GM23338 (cell line): ENCODE measurements around the gene SUPV3L1. TPM values are rescaled to one million over a fixed set of nuclear protein-coding genes. Genes with fewer than 3 reads are reported as not detected.

Experiments used
- ATAC-seq: fragments of 200-7000 bp; cut with Tn5 transposase; 3 replicates; pipeline ENCODE4 v1.9.1; 2020
- DNase-seq: peaks from one replicate; pipeline ENCODE4 v3.0.0-alpha.2; 2015; ENCODE audit warnings: low spot score
- H2AFZ ChIP-seq: fragments of 200-600 bp; sonication (generic); 2 replicates; pipeline ENCODE4 v1.8.0; 2016; ENCODE audit warnings: antibody characterized with exemption, mild to moderate bottlenecking, moderate library complexity
- H3F3A ChIP-seq: fragments of 200-600 bp; sonication (generic); replicated peaks from 2 replicates; pipeline ENCODE4 v1.8.0; 2017; ENCODE audit warnings: antibody characterized with exemption, mixed run types, low read depth
- H3K27ac ChIP-seq: fragments of 200-600 bp; sonication (generic); 2 replicates; pipeline ENCODE4 v1.6.1; 2016; ENCODE audit warnings: low read depth
- H3K27me3 ChIP-seq: fragments of 200-600 bp; sonication (generic); 2 replicates; pipeline ENCODE4 v1.8.0; 2016; ENCODE audit warnings: mild to moderate bottlenecking, mixed run types, moderate library complexity; ENCODE audit not compliant: insufficient read depth
- H3K36me3 ChIP-seq: fragments of 200-600 bp; sonication (generic); 2 replicates; pipeline ENCODE4 v1.8.0; 2016; ENCODE audit warnings: mild to moderate bottlenecking; ENCODE audit not compliant: insufficient read depth
- H3K4me1 ChIP-seq: fragments of 200-600 bp; sonication (generic); 2 replicates; pipeline ENCODE4 v1.8.0; 2016; ENCODE audit warnings: mild to moderate bottlenecking, moderate library complexity; ENCODE audit not compliant: insufficient read depth
- H3K4me2 ChIP-seq: fragments of 200-600 bp; sonication (generic); 2 replicates; pipeline ENCODE4 v1.7.1; 2017; ENCODE audit warnings: mixed run types
- H3K4me3 ChIP-seq: fragments of 200-600 bp; sonication (generic); 2 replicates; pipeline ENCODE4 v1.6.1; 2016; ENCODE audit warnings: mixed run types
- H3K79me2 ChIP-seq: fragments of 200-600 bp; sonication (generic); replicated peaks from 2 replicates; pipeline ENCODE4 v1.8.0; 2017; ENCODE audit warnings: mild to moderate bottlenecking; ENCODE audit not compliant: insufficient read depth
- H3K9me2 ChIP-seq: fragments of 200-600 bp; sonication (generic); 2 replicates; pipeline ENCODE4 v1.8.0; 2017; ENCODE audit not compliant: insufficient read depth
- H4K20me1 ChIP-seq: fragments of 200-600 bp; sonication (generic); replicated peaks from 2 replicates; pipeline ENCODE4 v1.8.0; 2017; ENCODE audit warnings: mild to moderate bottlenecking; ENCODE audit not compliant: insufficient read depth
- H3K27ac Mint-ChIP-seq: 2 replicates; pipeline ENCODE4 v1.8.0; 2020; ENCODE audit warnings: inconsistent platforms, mild to moderate bottlenecking, moderate library complexity, mixed read lengths
- H3K27me3 Mint-ChIP-seq: 3 replicates; pipeline ENCODE4 v1.8.0; 2022; ENCODE audit warnings: low read depth, mild to moderate bottlenecking, moderate library complexity, mixed read lengths, inconsistent platforms; ENCODE audit not compliant: insufficient read depth, poor library complexity
- H3K36me3 Mint-ChIP-seq: 3 replicates; pipeline ENCODE4 v1.8.0; 2021; ENCODE audit warnings: low read depth, mild to moderate bottlenecking, inconsistent platforms, moderate library complexity, mixed read lengths
- H3K4me1 Mint-ChIP-seq: 3 replicates; pipeline ENCODE4 v1.8.0; 2020; ENCODE audit warnings: mild to moderate bottlenecking, inconsistent platforms, mixed read lengths
- H3K4me3 Mint-ChIP-seq: 3 replicates; pipeline ENCODE4 v1.8.0; 2021; ENCODE audit warnings: moderate library complexity, mild to moderate bottlenecking, inconsistent platforms, mixed read lengths
- H3K9me3 Mint-ChIP-seq: 3 replicates; pipeline ENCODE4 v1.8.0; 2020; ENCODE audit warnings: moderate library complexity, mild to moderate bottlenecking, inconsistent platforms, mixed read lengths
- CREB1 ChIP-seq: fragments of 250-450 bp; sonication (Bioruptor Pico); IDR thresholded peaks from 2 replicates; pipeline ENCODE4 v1.5.0; 2020; ENCODE audit warnings: low read depth, mild to moderate bottlenecking, moderate library complexity
- ETS1 ChIP-seq: IDR thresholded peaks from 2 replicates; pipeline ENCODE4 v1.6.1; 2016; ENCODE audit warnings: antibody characterized with exemption
- EZH2 ChIP-seq: fragments of 200-600 bp; sonication (generic); IDR thresholded peaks from one replicate; pipeline ENCODE4 v1.8.0; 2017; ENCODE audit warnings: antibody characterized with exemption, mild to moderate bottlenecking, low read depth; ENCODE audit not compliant: unreplicated experiment
- EZH2phosphoT487 ChIP-seq: fragments of 200-600 bp; sonication (generic); IDR thresholded peaks from one replicate; pipeline ENCODE4 v1.8.1; 2018; ENCODE audit warnings: antibody characterized with exemption; ENCODE audit not compliant: unreplicated experiment
- JUNB ChIP-seq: IDR thresholded peaks from one replicate; pipeline ENCODE4 v1.6.1; 2016; ENCODE audit warnings: antibody characterized with exemption; ENCODE audit not compliant: unreplicated experiment
- NANOG ChIP-seq: IDR thresholded peaks from 2 replicates; pipeline ENCODE4 v1.6.1; 2016; ENCODE audit warnings: antibody characterized with exemption, borderline replicate concordance
- POLR2AphosphoS5 ChIP-seq: IDR thresholded peaks from 2 replicates; pipeline ENCODE4 v1.6.1; 2016; ENCODE audit warnings: antibody characterized with exemption, low read depth
- STAT1 ChIP-seq: IDR thresholded peaks from one replicate; pipeline ENCODE4 v1.6.1; 2016; ENCODE audit warnings: antibody characterized with exemption; ENCODE audit not compliant: unreplicated experiment
- ZNF114 ChIP-seq: fragments of 250-450 bp; sonication (Bioruptor Pico); IDR thresholded peaks from 2 replicates; pipeline ENCODE4 v1.5.0; 2020; ENCODE audit warnings: mild to moderate bottlenecking, moderate library complexity
- ZNF331 ChIP-seq: fragments of 250-450 bp; sonication (Bioruptor Pico); IDR thresholded peaks from 2 replicates; pipeline ENCODE4 v1.5.0; 2020; ENCODE audit warnings: low read depth, mild to moderate bottlenecking, moderate library complexity
- polyA plus RNA-seq: library from polyadenylated mRNA; unstranded; fragments of >200 nt; fragmentation: Nextera tagmentation; extraction: Ambion mirVana; gene quantifications from 2 replicates; pipeline ENCODE4 v1.2.1, GENCODE V29; 2016
- total RNA-seq: library from RNA; depleted of rRNA; stranded (reverse); fragments of >200 nt; shearing (Covaris generic); gene quantifications from 2 replicates; pipeline ENCODE4 v1.2.3, GENCODE V29; 2014
- TF ChIP-seq, protein P1 (sequence below): IDR thresholded peaks from one replicate; pipeline ENCODE4 v1.6.1; 2018; ENCODE audit warnings: antibody characterized with exemption; ENCODE audit not compliant: unreplicated experiment
- TF ChIP-seq, protein P2 (sequence below): fragments of 250-450 bp; sonication (Bioruptor Pico); IDR thresholded peaks from 2 replicates; pipeline ENCODE4 v1.5.0; 2020; ENCODE audit warnings: mild to moderate bottlenecking, moderate library complexity
- TF ChIP-seq, protein P3 (sequence below), 2 experiments: fragments of 200-600 bp in 1 of 2; sonication (generic) in 1 of 2; conservative IDR thresholded peaks; 2 replicates each; pipeline versions ENCODE4 v1.5.1 to v1.6.1; 2016 to 2017; ENCODE audit warnings: antibody characterized with exemption in 2 of 2, low read depth in 2 of 2, mild to moderate bottlenecking in 2 of 2, moderate library complexity in 1 of 2

SUPV3L1 gene
- total and polyA plus RNA-seq, 2 experiments from 2014 or later: 29.9 to 45.2 TPM

- Histone ChIP-seq H3K79me2 (no peaks in the 10 kb centered on the region), H2AFZ (peak overlapping the region; percentile 74; the same call in 1 of the 2 replicates), H3F3A (no peaks in the 10 kb centered on the region), H4K20me1 (no peaks in the 10 kb centered on the region), H3K36me3 (no peaks in the 10 kb centered on the region; the same call in 1 of the 2 replicates), H3K4me2 (no peak overlapping the region), H3K27me3 (no peaks in the 10 kb centered on the region), H3K4me1 (peaks cover 12% of the 10 kb centered on the region), H3K27ac (no peak overlapping the region), H3K4me3 (no peak overlapping the region), H3K9me2 (no peaks in the 10 kb centered on the region)
- ATAC-seq (no peak), DNase-seq (no peak)
- Mint-ChIP-seq H3K4me1 (peaks cover 23% of the 10 kb centered on the region), H3K4me3 (no peak overlapping the region; the same call in 2 of the 3 replicates), H3K27me3 (peaks cover 9% of the 10 kb centered on the region), H3K27ac (no peak overlapping the region), H3K9me3 (no peaks in the 10 kb centered on the region), H3K36me3 (no peaks in the 10 kb centered on the region)
- TF ChIP-seq EZH2phosphoT487 (no peak), CREB1 (CRISPR knock-in tag) (no peak), POLR2AphosphoS5 (no peak), NANOG (no peak), STAT1 (no peak), ETS1 (no peak), ZNF331 (CRISPR knock-in tag) (no peak), JUNB (no peak), EZH2 (no peak), ZNF114 (CRISPR knock-in tag) (no peak)
- TF ChIP-seq, protein P1, sequence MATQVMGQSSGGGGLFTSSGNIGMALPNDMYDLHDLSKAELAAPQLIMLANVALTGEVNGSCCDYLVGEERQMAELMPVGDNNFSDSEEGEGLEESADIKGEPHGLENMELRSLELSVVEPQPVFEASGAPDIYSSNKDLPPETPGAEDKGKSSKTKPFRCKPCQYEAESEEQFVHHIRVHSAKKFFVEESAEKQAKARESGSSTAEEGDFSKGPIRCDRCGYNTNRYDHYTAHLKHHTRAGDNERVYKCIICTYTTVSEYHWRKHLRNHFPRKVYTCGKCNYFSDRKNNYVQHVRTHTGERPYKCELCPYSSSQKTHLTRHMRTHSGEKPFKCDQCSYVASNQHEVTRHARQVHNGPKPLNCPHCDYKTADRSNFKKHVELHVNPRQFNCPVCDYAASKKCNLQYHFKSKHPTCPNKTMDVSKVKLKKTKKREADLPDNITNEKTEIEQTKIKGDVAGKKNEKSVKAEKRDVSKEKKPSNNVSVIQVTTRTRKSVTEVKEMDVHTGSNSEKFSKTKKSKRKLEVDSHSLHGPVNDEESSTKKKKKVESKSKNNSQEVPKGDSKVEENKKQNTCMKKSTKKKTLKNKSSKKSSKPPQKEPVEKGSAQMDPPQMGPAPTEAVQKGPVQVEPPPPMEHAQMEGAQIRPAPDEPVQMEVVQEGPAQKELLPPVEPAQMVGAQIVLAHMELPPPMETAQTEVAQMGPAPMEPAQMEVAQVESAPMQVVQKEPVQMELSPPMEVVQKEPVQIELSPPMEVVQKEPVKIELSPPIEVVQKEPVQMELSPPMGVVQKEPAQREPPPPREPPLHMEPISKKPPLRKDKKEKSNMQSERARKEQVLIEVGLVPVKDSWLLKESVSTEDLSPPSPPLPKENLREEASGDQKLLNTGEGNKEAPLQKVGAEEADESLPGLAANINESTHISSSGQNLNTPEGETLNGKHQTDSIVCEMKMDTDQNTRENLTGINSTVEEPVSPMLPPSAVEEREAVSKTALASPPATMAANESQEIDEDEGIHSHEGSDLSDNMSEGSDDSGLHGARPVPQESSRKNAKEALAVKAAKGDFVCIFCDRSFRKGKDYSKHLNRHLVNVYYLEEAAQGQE: no peak
- TF ChIP-seq, protein P2, sequence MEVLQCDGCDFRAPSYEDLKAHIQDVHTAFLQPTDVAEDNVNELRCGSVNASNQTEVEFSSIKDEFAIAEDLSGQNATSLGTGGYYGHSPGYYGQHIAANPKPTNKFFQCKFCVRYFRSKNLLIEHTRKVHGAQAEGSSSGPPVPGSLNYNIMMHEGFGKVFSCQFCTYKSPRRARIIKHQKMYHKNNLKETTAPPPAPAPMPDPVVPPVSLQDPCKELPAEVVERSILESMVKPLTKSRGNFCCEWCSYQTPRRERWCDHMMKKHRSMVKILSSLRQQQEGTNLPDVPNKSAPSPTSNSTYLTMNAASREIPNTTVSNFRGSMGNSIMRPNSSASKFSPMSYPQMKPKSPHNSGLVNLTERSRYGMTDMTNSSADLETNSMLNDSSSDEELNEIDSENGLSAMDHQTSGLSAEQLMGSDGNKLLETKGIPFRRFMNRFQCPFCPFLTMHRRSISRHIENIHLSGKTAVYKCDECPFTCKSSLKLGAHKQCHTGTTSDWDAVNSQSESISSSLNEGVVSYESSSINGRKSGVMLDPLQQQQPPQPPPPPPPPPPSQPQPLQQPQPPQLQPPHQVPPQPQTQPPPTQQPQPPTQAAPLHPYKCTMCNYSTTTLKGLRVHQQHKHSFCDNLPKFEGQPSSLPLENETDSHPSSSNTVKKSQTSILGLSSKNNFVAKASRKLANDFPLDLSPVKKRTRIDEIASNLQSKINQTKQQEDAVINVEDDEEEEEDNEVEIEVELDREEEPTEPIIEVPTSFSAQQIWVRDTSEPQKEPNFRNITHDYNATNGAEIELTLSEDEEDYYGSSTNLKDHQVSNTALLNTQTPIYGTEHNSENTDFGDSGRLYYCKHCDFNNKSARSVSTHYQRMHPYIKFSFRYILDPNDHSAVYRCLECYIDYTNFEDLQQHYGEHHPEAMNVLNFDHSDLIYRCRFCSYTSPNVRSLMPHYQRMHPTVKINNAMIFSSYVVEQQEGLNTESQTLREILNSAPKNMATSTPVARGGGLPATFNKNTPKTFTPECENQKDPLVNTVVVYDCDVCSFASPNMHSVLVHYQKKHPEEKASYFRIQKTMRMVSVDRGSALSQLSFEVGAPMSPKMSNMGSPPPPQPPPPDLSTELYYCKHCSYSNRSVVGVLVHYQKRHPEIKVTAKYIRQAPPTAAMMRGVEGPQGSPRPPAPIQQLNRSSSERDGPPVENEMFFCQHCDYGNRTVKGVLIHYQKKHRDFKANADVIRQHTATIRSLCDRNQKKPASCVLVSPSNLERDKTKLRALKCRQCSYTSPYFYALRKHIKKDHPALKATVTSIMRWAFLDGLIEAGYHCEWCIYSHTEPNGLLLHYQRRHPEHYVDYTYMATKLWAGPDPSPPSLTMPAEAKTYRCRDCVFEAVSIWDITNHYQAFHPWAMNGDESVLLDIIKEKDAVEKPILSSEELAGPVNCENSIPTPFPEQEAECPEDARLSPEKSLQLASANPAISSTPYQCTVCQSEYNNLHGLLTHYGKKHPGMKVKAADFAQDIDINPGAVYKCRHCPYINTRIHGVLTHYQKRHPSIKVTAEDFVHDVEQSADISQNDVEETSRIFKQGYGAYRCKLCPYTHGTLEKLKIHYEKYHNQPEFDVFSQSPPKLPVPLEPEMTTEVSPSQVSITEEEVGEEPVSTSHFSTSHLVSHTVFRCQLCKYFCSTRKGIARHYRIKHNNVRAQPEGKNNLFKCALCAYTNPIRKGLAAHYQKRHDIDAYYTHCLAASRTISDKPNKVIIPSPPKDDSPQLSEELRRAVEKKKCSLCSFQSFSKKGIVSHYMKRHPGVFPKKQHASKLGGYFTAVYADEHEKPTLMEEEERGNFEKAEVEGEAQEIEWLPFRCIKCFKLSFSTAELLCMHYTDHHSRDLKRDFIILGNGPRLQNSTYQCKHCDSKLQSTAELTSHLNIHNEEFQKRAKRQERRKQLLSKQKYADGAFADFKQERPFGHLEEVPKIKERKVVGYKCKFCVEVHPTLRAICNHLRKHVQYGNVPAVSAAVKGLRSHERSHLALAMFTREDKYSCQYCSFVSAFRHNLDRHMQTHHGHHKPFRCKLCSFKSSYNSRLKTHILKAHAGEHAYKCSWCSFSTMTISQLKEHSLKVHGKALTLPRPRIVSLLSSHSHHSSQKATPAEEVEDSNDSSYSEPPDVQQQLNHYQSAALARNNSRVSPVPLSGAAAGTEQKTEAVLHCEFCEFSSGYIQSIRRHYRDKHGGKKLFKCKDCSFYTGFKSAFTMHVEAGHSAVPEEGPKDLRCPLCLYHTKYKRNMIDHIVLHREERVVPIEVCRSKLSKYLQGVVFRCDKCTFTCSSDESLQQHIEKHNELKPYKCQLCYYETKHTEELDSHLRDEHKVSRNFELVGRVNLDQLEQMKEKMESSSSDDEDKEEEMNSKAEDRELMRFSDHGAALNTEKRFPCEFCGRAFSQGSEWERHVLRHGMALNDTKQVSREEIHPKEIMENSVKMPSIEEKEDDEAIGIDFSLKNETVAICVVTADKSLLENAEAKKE (CRISPR knock-in tag): no peak
- TF ChIP-seq, protein P3, sequence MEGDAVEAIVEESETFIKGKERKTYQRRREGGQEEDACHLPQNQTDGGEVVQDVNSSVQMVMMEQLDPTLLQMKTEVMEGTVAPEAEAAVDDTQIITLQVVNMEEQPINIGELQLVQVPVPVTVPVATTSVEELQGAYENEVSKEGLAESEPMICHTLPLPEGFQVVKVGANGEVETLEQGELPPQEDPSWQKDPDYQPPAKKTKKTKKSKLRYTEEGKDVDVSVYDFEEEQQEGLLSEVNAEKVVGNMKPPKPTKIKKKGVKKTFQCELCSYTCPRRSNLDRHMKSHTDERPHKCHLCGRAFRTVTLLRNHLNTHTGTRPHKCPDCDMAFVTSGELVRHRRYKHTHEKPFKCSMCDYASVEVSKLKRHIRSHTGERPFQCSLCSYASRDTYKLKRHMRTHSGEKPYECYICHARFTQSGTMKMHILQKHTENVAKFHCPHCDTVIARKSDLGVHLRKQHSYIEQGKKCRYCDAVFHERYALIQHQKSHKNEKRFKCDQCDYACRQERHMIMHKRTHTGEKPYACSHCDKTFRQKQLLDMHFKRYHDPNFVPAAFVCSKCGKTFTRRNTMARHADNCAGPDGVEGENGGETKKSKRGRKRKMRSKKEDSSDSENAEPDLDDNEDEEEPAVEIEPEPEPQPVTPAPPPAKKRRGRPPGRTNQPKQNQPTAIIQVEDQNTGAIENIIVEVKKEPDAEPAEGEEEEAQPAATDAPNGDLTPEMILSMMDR (conservative IDR thresholded peaks at IDR 0.05; ENCODE audit: low read depth in 2 of 2): no peak
Observed at GRCh38 chr10:69232736-69233480, 52.9 kb downstream of the SUPV3L1 start.
